DMS53 treated with DMSO at 0.1 percent for 48 hours (cell line): Measurements from ENCODE around the gene IFT20.

Source experiments
- DNase-seq: peaks from one replicate; lab custom pipeline; 2025; ENCODE audit not compliant: unreplicated experiment; lab: John Stamatoyannopoulos, UW

Gene IFT20

DNA sequence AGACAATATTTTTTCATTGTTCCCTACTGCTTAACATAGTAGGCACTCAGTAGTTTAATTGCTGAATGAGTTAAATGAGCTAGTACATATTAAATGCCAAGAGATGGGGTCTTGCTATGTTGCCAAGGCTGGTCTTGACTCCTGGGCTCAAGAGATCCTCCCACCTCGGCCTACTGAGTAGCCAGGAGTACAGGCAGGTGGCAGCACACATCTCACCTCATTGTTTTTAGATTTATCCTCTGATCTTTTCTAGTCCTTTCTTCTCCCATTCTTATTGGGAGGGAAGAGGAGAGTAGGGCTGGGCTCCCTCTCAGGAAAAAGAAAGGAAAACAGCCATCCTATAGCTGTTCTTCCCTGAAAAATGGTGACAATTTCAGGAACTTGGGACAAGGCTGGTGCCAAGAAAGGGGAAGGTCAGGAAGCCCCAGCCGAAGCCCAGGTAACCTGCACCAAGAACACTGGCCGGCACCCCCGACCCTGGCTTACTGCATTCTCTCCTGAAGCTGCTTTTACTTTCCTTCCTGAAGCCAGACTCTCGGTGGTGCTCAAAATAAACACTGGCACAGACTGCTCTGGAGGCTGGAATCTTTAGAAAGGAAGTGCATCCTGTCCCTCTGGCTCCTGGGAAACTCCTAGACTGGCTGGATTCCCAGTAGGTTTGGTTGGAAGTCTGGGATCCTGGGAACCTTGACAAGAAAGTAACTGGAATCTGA is 2.9 kb upstream of the IFT20 start:
- DNase-seq: no peak

DNA sequence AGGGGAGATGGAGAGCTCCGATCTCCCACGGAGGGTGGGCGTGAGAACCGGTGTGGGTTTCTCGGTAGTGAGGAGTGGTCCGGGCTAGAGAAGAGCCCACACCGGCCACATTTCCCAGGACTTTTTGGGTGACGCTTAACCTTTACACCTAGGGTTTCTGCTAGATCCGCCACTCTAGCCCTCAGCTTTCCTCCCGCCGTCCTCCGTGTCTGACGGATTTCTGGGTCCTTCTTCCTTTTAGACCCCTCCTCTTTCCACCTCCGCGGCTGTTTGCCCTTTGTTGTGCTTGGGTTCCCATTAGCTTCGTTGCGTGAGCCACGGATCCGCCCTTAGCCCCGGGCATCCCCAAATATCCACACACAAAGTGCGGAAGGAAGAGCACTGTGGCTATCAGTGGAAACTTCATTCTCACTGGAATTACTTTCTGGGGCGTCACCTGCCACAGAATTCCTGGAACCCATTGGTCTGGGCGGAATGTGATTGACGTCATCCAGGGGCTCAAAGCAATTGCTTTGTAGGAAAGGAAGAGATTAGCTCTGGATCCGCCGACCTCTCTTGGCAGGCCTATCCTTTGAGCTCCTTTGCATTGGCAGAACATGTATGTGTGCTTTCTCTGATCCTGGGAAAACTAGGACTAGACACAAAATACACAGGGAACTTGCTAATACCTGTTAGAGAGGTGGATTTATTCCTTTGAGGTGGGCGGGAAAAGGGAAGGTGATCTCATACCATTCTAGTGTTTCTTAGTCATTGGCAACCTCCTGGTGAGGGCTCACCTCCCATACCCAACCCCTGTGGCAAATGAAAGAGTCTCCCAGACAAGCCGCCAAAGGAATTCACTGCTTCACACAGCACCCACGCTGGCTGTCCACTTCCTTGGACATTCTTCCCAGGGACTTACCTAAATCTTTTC is 943 bp upstream of the IFT20 start:
- DNase-seq: peak; percentile 8

DNA sequence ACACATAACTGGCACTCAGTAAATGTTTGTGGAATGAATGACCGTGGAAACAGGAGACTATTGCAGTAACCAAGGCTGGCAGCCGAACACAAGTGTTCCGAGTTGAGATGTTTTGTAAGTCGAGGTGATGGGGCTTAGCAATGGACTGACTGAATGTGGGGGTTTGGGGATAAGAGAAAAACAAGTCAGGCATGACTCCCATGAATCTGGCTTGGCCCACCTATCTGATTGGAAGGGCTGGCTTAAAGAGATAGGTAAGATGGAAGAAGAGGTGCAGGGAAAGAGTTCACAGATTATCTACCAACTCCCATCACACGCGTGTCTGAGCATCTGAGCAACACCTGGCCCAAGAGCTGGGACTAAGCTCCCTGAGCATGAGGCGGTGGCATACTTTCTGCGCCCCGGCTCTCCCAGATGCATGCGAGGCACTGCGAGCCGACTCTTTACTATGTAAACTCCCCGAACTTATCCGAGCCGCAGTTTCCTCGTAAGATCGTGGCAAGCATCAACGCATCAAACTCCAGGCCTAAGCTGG is 539 bp downstream of the IFT20 start:
- DNase-seq: no peak

DNA sequence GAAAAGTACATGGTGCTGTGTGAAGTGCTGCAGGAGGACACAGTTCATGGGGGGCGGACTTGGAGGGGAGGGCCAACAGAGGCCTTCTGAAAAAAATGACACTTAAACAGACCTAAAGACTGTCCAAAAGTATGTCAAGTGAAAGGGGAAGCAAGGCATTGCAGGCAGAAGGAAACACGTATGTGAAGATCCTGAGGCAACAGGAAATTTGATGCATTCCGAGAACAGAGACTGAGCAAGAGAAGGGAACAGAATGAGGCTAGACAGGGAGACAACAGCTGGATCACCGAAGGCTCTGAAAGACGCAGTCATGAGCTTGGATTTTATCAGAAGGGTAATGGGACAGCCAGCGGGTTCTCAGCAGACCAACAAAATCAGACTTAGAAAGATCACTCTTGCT is 1.1 kb downstream of the IFT20 start:
- no peak for DNase-seq

DNA sequence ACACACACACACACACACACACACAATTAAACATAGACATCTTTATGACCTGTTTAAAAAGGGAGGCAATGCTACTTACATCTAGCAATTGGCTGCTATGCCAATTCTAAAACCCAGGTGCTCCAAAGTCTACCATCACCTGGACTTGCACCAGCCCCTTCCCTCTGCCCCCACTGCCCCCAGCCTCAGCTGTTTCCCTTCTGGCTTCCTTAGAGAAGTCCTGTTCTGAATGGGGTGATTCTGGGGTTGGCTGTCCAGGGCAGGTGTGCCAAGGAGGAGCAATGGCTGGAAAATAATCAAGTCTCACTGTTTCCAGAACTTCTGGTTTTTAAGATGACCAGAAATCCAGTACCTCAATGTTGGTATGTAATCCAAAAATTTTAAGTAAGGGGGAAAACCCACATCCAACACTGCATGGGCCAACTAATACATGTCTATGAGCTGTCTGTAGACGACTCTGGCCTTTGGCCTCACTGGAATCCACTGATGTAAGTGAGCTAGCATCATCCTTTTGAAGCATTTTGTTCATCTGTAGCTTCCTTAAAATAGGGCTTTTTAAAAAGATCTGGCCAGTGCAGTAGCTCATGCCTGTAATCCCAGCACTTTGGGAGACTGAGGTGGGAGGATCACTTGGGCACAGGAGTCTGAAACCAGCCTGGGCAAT is 2.1 kb downstream of the IFT20 start:
- no peak for DNase-seq

DNA sequence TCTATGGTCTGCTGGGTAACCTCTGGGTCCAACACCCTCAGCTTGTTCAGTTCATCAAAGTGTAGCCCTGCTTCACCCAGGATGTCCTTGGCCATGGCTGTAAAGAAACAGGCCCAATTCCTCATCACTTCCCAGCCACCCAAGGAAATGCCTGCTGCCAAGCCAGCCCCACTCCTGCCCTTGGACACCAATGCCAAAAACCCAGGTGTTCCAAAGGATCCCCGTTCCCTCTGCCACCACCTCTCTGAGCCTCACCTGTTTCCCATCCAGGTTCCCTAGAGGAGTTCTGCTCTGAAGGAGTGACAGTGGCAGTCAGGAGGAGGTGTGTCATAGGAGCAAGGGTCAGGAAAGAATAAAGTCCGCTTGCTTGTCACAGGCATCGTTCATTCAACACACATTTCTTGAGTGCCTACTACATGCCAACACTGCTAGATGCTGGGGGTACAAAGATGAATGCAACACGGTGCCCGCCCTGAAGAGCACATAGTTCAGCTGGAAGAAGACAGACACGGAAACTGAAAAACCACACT is 3.3 kb downstream of the IFT20 start:
- no peak for DNase-seq

DNA sequence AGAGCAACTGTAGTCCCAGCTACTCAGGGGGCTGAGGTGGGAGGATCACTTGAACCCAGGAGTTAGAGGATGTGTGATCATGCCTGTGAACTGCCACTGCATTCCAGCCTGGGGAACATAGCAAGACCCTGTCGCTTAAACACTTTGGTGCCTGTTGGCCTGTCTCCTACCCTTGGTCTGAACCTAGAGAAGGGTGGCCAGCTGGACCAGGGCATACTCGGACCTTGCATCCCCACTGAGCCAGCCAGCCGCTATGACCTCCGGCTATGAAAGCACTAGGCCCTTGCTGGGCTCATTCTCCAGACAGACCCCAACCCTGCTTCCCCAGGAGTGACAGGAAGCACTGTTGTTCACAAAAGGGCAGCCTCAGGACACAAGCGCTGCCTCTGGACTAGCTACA is 4.6 kb downstream of the IFT20 start:
- DNase-seq: no peak

DNA sequence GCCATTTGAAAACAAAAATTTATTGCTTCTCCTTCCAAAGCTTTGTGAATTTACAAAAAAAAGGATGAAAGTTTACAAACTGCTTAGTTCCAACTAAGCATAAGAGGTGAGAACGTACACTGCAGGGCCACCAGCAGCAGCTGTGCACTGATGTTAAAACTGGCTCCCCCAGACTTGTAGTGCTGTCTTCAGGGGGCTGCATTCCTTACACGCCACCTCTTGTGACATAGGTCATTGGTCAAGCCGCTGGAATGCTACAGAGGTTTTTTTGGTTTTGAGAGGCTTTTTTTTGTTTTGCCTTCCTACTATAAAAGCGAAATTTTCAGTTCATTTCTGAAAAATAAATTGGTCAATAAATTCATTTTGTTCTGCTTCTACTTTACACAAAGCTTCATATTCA is 6.9 kb downstream of the IFT20 start:
- DNase-seq: no peak

DNA sequence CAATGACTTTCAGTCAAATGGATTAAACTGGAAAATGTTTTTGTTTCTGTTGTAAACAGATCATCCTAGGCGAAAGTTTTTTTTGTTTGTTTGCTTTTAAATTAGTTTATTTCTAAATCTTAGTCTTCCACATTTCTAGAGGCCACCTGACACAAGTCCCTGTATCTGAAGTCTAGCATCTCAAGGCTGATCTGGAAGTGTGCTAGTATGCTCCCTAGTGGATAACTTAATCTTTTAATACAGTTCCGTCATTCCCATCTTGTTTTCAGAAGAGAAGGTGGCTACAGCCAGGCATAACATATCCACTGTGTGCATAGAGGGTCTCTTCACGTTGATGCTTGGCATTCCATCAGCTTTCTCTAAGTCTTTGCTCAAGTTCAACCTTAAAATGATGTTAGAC is 7.6 kb downstream of the IFT20 start:
- no peak for DNase-seq

DNA sequence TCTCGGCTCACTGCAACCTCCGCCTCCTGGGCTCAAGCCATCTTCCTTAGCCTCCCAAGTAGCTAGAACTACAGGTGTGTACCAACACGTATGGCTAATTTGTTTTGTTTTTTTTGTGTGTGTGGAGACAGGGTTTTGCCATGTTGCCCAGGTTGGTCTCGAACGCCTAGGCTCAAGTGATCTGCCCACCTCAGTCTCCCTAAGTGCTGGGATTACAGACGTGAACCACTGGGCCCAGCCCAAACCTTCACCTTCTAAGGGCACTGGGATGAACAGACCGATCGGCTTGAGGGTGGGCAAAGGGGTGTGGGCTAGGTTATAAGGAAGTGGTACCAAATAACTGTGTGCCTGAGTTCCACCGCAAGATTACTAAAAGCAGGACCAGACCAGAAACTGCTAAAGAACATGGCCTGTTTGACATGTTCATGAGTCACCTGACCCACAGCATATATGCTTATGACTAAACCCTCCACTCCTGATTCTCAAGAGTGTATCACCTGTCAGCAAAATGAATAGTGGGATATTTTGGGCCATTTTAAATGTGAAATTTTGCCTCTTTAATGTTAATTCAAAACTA is 8.2 kb downstream of the IFT20 start:
- DNase-seq: peak; percentile 7

DNA sequence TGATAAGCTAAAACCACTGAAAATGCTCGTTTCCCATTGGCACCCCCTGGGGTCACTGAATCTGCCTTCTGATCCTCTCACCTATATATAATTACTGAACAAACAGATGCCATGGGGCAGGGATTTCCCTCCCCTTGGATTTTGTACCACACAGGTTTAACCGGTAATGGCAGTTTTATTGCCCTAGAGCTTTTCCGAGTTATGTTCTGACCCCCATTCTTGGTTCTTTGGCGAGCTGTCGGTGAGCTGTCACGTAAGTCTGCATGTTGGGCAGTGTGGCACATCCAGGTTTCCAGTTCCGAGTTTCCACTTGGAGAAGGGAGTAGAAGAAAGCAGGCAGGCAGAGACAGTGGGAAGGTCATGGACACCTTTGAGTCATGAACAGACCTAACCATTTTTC is 9.2 kb downstream of the IFT20 start:
- DNase-seq: no peak

DNA sequence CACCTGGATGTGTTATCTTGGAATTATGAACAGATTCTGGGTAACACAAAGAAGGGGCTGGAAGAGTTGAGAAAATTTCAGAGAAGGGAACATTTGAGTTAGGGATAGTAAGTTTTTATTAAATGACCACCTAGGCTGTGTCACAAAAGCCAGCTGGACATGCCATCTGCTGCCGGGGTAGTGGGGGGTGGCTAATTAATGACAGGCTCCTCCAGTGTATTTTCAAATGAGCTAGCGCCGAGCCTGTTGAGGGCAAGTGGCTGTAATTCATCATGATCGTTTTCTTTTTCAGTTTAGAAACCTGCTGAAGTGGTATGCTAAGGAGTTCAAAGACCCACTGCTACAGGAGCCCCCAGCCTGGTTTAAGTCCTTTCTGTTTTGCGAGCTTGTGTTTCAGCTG is 10.1 kb downstream of the IFT20 start:
- no peak for DNase-seq

DNA sequence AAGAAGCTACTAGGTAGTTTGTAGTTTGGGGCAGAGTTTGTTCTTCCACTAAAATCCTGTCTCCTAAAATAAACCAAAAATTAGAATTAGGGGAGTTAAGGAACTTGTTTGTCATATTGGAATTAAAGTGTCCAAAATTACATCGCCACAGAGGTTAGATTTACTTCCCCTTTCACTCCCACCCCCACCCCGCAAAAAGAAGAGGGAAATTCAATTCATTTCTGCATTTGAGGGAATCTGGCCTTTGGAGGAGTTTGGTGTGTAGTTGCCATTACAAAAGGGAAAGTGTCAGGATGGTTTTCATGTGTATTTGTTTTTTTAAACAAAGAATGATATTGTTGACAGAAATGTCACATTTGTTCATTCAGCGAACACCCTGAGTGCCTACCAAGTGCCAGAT is 10.5 kb downstream of the IFT20 start:
- no peak for DNase-seq

DNA sequence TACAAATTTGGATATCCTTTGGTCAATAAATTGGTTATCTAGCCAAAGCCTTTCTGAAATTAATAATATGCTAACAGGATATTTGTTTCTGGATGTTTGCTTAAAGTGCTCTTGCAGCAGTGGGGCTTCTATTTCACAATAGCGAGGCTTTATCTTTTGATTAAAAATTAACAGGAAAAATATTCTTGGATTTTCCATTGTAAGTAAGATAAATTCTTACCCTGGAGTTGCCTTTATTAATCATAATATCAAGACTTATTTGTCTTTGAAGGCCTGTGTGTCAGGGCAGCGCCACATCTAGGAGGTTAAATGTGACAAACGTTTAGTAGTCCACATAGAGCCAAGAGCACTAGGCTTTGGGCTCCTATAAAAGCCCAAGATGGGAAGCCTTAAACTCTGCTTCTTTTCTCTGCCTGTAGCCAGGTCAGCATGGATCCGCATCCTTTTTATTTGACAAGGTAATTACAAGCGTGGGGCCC is 11.0 kb downstream of the IFT20 start:
- no peak for DNase-seq

DNA sequence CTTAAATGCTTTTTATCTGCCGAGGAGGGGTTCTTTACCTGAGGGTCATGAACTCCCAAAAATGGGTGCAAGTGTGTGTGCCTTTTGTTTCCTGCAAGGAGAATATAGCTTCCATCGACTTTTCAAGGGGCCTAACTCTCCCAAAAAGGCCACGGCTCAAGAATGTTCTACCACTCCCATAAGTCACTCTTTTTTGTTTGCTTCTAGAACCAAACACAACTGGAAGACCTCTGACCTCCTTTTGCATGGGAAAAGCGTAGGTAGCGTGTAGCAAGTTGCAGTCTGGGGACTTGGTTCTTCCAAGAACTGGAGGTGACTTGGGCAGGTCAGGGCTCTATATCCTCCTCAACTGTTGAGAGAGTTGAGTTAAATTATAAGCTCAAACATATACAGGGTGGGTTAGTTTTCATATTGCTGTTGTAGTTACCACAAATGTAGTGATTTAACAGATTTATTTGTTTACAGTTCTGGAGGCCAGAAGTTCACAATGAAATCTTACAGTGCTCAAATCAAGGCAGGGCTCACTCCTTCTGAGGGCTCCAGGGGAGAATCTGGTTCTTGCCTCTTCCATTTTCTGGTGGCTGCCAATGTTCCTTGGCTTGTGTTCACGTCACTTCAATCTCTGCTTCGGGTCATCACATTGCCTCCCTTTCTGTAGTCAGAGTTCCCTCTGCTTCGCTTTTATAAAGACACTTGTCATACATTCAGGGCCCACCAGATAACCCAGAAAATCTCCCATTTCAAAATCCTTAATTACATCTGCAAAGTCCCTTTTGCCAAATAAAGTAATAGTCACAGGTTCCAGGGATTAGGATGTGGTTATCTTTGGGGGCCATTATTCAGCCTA is 14.8 kb downstream of the IFT20 start:
- DNase-seq: no peak

DNA sequence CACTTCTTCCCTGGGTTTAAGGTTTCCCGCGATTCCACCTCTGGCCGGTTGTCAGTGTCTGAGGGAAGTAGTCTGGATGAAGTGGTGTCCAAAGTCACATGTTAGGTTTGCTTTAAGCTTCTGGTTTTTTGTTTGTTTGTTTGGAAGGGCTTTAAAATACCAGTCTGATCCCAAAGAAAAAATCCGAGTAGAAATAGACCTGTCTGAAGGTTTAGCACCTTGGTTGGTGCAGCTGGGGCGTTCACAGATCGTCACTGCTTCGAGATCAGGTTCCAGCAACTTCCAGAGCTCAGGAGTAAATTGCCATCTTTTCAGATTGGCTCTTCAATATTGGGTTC is 15.7 kb downstream of the IFT20 start:
- DNase-seq: no peak

DNA sequence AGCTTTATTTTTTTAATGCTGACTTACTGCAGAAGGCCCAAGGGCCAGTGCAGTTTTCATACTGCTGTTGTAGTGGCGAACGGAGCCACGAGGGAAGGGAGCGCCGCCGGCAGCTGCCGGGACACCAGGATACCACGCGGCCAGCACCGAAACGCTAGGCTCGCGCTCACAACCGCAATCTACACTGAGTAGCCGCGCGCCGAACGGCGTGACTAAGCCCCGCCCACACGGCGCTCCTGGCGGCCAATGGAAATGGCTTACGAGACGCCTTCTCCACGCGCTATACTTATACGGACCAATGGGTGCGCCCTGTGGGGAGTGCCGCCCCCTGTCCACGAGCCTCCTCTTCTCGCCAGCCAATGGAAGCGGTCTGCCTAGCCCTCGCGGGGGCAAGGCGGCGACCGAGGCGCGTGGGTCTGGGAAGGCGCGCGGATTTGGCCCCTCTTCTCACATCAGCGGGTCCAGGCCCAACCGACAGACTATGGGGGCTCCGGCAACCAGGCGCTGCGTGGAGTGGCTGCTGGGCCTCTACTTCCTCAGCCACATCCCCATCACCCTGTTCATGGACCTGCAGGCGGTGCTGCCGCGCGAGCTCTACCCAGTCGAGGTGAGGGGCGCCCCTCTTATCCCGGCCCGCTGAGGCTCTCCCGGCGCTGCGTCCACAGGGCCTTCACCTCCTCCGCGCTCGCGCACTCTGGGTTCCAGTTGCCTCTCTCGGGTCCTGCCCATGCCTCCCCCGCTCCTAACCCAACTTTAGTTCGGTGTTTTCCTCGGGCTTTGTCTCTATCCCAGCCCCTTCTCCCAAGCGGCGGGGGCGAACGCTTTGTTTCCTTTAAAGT is 16.3 kb downstream of the IFT20 start, which contains the start of gene TMEM97:
Gene TMEM97, plus strand, starts transcription at position 442 of the 839 bp plus-strand sequence. Its CDS starts 40 bp downstream, at position 482.
- peak; percentile 93 for DNase-seq

DNA sequence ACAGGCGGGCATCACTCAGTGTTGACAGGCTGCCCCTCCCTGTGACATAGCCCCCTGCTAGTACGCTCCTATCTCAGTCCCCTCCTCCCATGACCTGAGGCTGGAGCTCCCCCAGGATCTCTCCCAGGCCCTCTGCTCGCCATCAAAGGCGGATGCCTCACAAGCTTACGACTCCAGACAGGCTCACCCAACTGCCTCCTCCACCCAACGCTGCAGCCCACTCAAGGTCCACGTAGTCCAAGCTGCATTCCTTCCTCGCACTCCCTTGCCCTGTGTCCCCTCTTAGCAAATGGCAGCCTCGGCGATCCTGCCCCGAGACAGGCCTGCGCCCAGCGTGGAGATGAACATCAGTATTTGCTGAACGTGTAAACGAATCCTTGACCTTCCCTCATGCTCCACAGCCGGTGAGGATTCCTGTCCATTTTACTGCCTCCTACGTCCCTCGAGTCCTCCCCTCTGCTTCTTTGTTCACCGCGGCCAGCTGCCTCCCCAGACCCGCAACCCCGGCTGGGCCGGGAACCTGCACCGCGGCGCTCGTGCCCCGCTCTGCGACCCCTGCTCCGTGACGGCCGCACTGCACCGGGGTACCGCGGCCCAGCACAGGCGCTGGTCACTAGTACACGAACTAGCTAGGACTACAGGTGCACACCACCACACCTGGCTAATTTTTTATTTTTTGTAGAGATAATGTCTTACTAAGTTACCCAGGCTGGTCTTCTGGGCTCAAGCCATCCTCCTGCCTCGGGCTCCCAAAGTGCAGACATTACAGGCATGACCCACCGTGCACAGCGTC is 17.1 kb downstream of the IFT20 start:
- DNase-seq: peak; percentile 11
